Thyroid gland (tissue), 4 donors: Measurements from ENCODE around the gene PHF21A. TPM values are rescaled to one million over a fixed set of nuclear protein-coding genes. Genes with fewer than 3 reads are reported as not detected.

Experiments used
- DNase-seq, 2 donors: peaks; one replicate each; pipeline ENCODE4 v3.0.0-alpha.2; 2019
- H3K27ac ChIP-seq, 3 donors: fragments of 200-600 bp; sonication (generic); 1 replicate in 2 of 3; 2 replicates in 1 of 3; pipeline ENCODE4 v1.5.1; 2016 to 2019; ENCODE audit warnings: mild to moderate bottlenecking in 1 of 3, moderate library complexity in 1 of 3
- H3K27me3 ChIP-seq: fragments of 200-600 bp; sonication (generic); one replicate; pipeline ENCODE4 v1.5.1; 2019
- H3K36me3 ChIP-seq, 2 donors: fragments of 200-600 bp; sonication (generic); one replicate each; pipeline ENCODE4 v1.5.1; 2016 to 2019
- H3K4me1 ChIP-seq, 2 donors: fragments of 200-600 bp; sonication (generic); one replicate each; pipeline ENCODE4 v1.5.1; 2017 to 2019
- H3K4me3 ChIP-seq, 3 donors: fragments of 200-600 bp; sonication (generic); replicated peaks in 1 of 3; 1 replicate in 2 of 3; 2 replicates in 1 of 3; pipeline ENCODE4 v1.5.1; 2016; ENCODE audit warnings: mild to moderate bottlenecking in 1 of 3
- H3K9me3 ChIP-seq: fragments of 200-600 bp; sonication (generic); one replicate; pipeline ENCODE4 v1.5.1; 2017
- POLR2A ChIP-seq, 2 donors: fragments of 450-650 bp; IDR thresholded peaks; one replicate each; pipeline ENCODE4 v1.6.1; 2017; ENCODE audit warnings: antibody characterized with exemption in 2 of 2, mild to moderate bottlenecking in 2 of 2, moderate library complexity in 1 of 2
- WGBS, 2 donors: methylation state at CpG; one replicate each; pipeline ENCODE4 v1.1.5; 2017; 5-methylcytosine and 5-hydroxymethylcytosine counted together
- intact Hi-C: fragments of 100-400 bp; cut with DNase I; formaldehyde crosslinking; loops from one replicate; pipeline ENCODE4 v1.15.1; 2023
- total RNA-seq, 4 donors: library from RNA; depleted of rRNA; stranded (reverse); fragments of >200 nt; gene quantifications; one replicate each; pipeline ENCODE4 v1.2.3, GENCODE V29; 2016
- TF ChIP-seq, protein P1 (sequence below), 6 experiments: fragments of 200-600 bp in 3 of 6; fragments of 450-650 bp in 3 of 6; sonication (generic) in 3 of 6; IDR thresholded peaks; one replicate each; pipeline ENCODE4 v1.5.1; 2016 to 2019; ENCODE audit warnings: antibody characterized with exemption in 6 of 6, mild to moderate bottlenecking in 2 of 6, inconsistent platforms in 1 of 6, moderate library complexity in 1 of 6

PHF21A gene
- total RNA-seq, 4 donors from 2014 or later, result 26.2 to 95.7 (median 64.0) TPM

DNA sequence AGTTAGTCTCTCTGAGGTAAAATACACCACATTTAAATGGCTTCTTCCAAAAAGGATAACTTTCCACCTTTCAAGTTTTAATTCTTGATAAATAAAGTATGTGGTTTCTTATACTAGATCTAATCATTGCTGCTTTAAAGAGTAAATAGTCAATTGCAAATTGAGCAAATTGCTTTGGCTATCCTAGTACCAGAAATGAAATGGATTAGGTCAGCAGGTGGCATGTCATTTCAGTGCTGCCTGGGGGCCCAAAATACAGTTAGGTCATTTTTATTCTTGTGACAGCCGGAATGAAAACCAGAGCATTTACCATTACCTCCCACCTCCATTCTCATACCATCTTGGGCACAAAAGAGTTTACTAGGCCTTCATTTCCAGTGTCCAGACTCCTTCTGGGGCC is 70.2 kb downstream of the PHF21A start:
- intact Hi-C loops, result no loop called here
- Histone ChIP-seq H3K36me3 (no peaks in the 10 kb centered on the region), H3K27ac (peak overlapping the region in 1 of 3 donors; percentile 52), H3K4me1 (peaks cover 20 to 34% of the 10 kb centered on the region in 2 donors), H3K4me3 (no peak overlapping the region), H3K9me3 (no peaks in the 10 kb centered on the region), H3K27me3 (no peaks in the 10 kb centered on the region)
- DNase-seq, result no peak
- TF ChIP-seq, protein P1, sequence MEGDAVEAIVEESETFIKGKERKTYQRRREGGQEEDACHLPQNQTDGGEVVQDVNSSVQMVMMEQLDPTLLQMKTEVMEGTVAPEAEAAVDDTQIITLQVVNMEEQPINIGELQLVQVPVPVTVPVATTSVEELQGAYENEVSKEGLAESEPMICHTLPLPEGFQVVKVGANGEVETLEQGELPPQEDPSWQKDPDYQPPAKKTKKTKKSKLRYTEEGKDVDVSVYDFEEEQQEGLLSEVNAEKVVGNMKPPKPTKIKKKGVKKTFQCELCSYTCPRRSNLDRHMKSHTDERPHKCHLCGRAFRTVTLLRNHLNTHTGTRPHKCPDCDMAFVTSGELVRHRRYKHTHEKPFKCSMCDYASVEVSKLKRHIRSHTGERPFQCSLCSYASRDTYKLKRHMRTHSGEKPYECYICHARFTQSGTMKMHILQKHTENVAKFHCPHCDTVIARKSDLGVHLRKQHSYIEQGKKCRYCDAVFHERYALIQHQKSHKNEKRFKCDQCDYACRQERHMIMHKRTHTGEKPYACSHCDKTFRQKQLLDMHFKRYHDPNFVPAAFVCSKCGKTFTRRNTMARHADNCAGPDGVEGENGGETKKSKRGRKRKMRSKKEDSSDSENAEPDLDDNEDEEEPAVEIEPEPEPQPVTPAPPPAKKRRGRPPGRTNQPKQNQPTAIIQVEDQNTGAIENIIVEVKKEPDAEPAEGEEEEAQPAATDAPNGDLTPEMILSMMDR (IDR thresholded peaks at IDR 0.05), result no peak
- no peak for TF ChIP-seq POLR2A (IDR thresholded peaks at IDR 0.05)
- 91 to 97% methylated on average over 1 of the region's 1 CpG for WGBS, 2 donors

DNA sequence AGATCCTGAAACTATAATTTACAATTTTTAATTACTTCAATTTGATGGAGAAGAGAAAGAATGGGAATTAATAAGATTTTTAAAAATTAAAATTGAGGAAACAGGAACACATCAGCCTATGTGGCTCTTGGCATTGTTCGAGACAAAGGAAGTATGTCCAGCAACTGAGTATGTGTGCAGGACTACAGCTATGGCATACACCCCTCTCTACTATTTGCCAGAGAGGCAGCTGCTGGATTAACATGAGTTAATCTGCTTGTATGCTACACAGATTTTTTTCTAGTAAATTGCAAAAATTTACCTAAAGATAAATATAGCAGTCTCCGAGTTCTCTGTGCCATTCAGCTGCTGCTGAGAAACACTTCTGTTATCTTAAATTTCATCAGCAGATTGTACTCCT is 70.6 kb downstream of the PHF21A start:
- DNase-seq, result no peak
- no peaks in the 10 kb centered on the region for H3K27me3 ChIP-seq
- TF ChIP-seq POLR2A (IDR thresholded peaks at IDR 0.05), result no peak
- TF ChIP-seq, protein P1 (IDR thresholded peaks at IDR 0.05), result no peak
- H3K4me3 ChIP-seq, result no peak overlapping the region
- H3K27ac ChIP-seq, result peak overlapping the region; percentile 2 to 52 (median 50)
- intact Hi-C loops, result no loop called here
- whole genome bisulfite sequencing, 2 donors, result 30 to 59% methylated on average over 2 of the region's 2 CpGs
- H3K9me3 ChIP-seq, result no peaks in the 10 kb centered on the region
- H3K36me3 ChIP-seq, result no peaks in the 10 kb centered on the region
- H3K4me1 ChIP-seq, result peaks cover 20 to 36% of the 10 kb centered on the region in 2 donors

DNA sequence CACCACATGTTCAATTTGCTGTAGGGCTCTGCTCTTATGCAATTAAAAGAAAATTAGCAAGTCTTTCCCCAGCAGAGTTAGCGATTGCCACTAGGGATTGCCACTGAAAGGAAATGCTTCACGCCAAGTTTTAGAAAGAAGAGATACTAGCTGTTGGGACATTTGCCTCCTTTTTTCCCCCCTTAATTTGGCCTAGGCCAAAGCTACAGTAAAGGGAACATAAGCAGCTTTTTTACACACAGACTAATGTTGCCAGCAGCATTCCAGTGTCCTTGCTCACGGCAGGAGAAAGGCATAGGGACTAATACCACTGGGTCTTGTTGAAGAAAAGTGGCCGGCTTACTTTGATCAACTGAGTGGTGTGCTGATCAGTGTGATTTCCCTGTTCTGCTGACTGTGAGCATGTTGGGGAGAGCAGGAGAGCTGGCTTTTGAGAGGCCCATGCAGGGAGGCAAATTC is 71.2 kb downstream of the PHF21A start:
- H3K9me3 ChIP-seq, result no peaks in the 10 kb centered on the region
- intact Hi-C loops, result no loop called here
- 21 to 26% methylated on average over 4 of the region's 4 CpGs for WGBS, 2 donors
- H3K36me3 ChIP-seq, result no peaks in the 10 kb centered on the region
- H3K27ac ChIP-seq, result peak overlapping the region; percentile 2 to 52 (median 50)
- no peaks in the 10 kb centered on the region for H3K27me3 ChIP-seq
- H3K4me1 ChIP-seq, result peaks cover 20 to 36% of the 10 kb centered on the region in 2 donors
- no peak overlapping the region for H3K4me3 ChIP-seq
- DNase-seq, result peak; percentile 70 to 73
- TF ChIP-seq POLR2A (IDR thresholded peaks at IDR 0.05), result no peak
- TF ChIP-seq, protein P1 (IDR thresholded peaks at IDR 0.05), result peak in 1 of 6 experiments; percentile 6

DNA sequence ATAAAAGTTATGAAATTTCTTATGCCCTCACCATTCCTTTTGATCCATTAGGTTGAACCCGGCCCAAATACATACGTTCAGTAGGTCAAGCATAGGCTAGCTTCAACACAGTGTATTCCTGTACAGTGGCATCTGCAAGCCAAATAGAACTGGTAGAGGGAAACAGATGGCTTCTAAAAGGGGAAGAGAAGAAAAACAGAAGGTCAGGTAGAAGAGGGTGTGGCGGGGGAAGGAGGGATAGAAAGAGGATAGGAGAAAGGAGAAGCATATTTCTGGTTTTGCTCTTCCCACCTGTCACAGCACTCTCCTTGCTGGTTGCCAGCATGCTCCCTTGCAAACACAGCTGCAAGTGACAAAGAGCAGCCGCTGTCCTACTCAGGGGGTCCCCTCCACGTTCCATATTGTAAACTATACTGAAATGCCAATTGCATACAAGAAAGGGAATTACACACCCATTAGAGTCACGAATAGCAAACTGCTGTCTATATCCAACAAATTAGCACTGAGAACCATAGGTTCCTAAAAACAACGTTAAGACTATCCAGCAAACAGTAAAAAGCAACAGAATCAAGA is 71.8 kb downstream of the PHF21A start:
- H3K27me3 ChIP-seq, result no peaks in the 10 kb centered on the region
- no peak for TF ChIP-seq POLR2A (IDR thresholded peaks at IDR 0.05)
- TF ChIP-seq, protein P1 (IDR thresholded peaks at IDR 0.05), result no peak
- WGBS, 2 donors, result 81 to 88% methylated on average over 7 of the region's 7 CpGs
- peaks cover 20 to 36% of the 10 kb centered on the region in 2 donors for H3K4me1 ChIP-seq
- intact Hi-C loops, result no loop called here
- peak overlapping the region in 2 of 3 donors; percentile 50 to 52 for H3K27ac ChIP-seq
- no peaks in the 10 kb centered on the region for H3K9me3 ChIP-seq
- no peaks in the 10 kb centered on the region for H3K36me3 ChIP-seq
- H3K4me3 ChIP-seq, result no peak overlapping the region
- DNase-seq, result no peak

DNA sequence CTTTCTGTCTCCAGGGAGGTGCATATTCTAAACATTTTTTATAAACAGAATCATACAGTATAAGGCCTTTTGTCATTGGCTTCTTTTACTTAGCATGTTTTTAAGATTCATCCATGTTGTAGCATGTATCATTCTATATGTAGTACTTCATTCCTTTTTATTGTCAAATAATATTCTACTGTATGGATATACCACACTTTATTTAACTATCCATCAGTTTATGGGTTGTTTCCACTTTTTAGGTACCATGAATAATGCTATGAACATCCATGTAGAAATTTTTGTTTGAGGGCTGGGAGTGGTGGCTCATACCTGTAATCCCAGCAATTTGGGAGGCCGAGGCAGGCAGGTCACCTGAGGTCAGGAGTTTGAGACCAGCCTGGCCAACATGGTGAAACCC is 73.1 kb downstream of the PHF21A start:
- Histone ChIP-seq H3K36me3 (no peaks in the 10 kb centered on the region), H3K27ac (no peak overlapping the region), H3K27me3 (no peaks in the 10 kb centered on the region), H3K4me3 (no peak overlapping the region), H3K4me1 (peaks cover 20 to 36% of the 10 kb centered on the region in 2 donors), H3K9me3 (no peaks in the 10 kb centered on the region)
- WGBS, 2 donors, result 95 to 96% methylated on average over 1 of the region's 1 CpG
- DNase-seq, result no peak
- intact Hi-C loops, result no loop called here
- TF ChIP-seq, protein P1 (IDR thresholded peaks at IDR 0.05), result no peak
- no peak for TF ChIP-seq POLR2A (IDR thresholded peaks at IDR 0.05)
